Astrocyte (in vitro differentiated cells and primary cell): ENCODE results near the gene ISOC1.

Source experiments
- CTCF ChIP-seq: IDR thresholded peaks from 2 replicates; pipeline ENCODE4 v1.5.1; 2011; ENCODE audit warnings: low read depth, mild to moderate bottlenecking, inconsistent platforms, low read length, moderate library complexity; ENCODE audit not compliant: insufficient read depth
- EZH2 ChIP-seq: IDR thresholded peaks from 2 replicates; pipeline ENCODE4 v1.6.1; 2012; ENCODE audit warnings: mild to moderate bottlenecking, low read length, inconsistent platforms; ENCODE audit not compliant: insufficient read depth

GRCh38 chr5:129155876-129156275 is 61.3 kb downstream of the ISOC1 start:
- TF ChIP-seq CTCF (no peak), EZH2 (no peak)
